Osteoblast (primary cell): ENCODE data around the gene MAPK8IP3. TPM values are rescaled to one million over a fixed set of nuclear protein-coding genes. Genes with fewer than 3 reads are reported as not detected.

Source experiments
- DNase-seq: peaks from one replicate; pipeline ENCODE4 v3.0.0; 2011; ENCODE audit warnings: low spot score, mixed read lengths; ENCODE audit not compliant: insufficient read length; ENCODE audit errors: missing footprints
- H2AFZ ChIP-seq: 2 replicates; pipeline ENCODE4 v1.6.0; 2011; ENCODE audit warnings: mild to moderate bottlenecking, low read length
- H3K27ac ChIP-seq: 2 replicates; pipeline ENCODE4 v1.5.1; 2011; ENCODE audit warnings: mild to moderate bottlenecking, low read depth, low read length, moderate library complexity
- H3K27me3 ChIP-seq: 2 replicates; pipeline ENCODE4 v1.6.0; 2012; ENCODE audit warnings: mild to moderate bottlenecking, control low read depth, inconsistent platforms, low read length, moderate library complexity; ENCODE audit not compliant: insufficient read depth
- H3K36me3 ChIP-seq: 2 replicates; pipeline ENCODE4 v1.5.1; 2011; ENCODE audit warnings: mild to moderate bottlenecking, low read length, control low read depth, moderate library complexity; ENCODE audit not compliant: insufficient read depth
- H3K4me1 ChIP-seq: 2 replicates; pipeline ENCODE4 v1.5.1; 2011; ENCODE audit warnings: mild to moderate bottlenecking, low read length, control low read depth, moderate library complexity; ENCODE audit not compliant: insufficient read depth
- H3K4me2 ChIP-seq: 2 replicates; pipeline ENCODE4 v1.6.0; 2011; ENCODE audit warnings: mild to moderate bottlenecking, low read length; ENCODE audit not compliant: insufficient read depth
- H3K4me3 ChIP-seq: fragments of 200-600 bp; sonication (generic); 3 replicates; pipeline ENCODE4 v1.5.1; 2012; ENCODE audit warnings: mild to moderate bottlenecking, low read length, inconsistent platforms; ENCODE audit not compliant: insufficient read depth
- H3K79me2 ChIP-seq: 2 replicates; pipeline ENCODE4 v1.6.0; 2012; ENCODE audit warnings: mild to moderate bottlenecking, low read length, control low read depth, inconsistent platforms; ENCODE audit not compliant: insufficient read depth
- H3K9me3 ChIP-seq: 2 replicates; pipeline ENCODE4 v1.5.1; 2011; ENCODE audit warnings: low read depth, low read length, control low read depth
- H4K20me1 ChIP-seq: 2 replicates; pipeline ENCODE4 v1.6.0; 2012; ENCODE audit warnings: mild to moderate bottlenecking, low read length, control low read depth; ENCODE audit not compliant: insufficient read depth
- total RNA-seq: library from RNA; depleted of rRNA; stranded (reverse); fragments of >200 nt; gene quantifications from 2 replicates; pipeline ENCODE4 v1.2.3, GENCODE V29; 2012
- TF ChIP-seq, protein P1 (sequence below): IDR thresholded peaks from 2 replicates; pipeline ENCODE4 v1.5.1; 2011; ENCODE audit warnings: mild to moderate bottlenecking, low read depth, low read length, moderate library complexity; ENCODE audit errors: extremely low read depth

Gene MAPK8IP3
- total RNA-seq, 1 donor = 64.1 TPM

DNA sequence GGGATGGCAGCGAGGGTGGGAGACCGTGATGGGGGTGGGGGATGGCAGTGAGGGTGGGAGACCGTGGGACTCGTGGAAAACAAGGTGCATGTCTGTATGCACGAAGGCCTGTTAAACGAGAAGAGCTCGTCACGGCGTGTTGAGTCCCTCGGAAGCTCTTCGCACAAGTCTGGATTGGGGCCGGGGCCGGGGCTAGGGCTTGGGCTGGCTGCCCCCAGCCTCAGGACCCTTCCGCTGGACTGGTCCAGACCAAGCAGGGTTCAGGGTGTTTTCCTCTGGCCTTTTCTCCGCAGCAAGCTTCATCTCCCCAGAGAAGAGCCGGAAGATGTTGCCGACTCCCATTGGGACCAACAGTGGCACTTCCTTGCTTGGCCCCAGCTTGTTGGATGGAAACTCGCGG is 35.6 kb upstream of the MAPK8IP3 start:
- peaks cover 7% of the 10 kb centered on the region for H3K4me1 ChIP-seq
- H2AFZ ChIP-seq = no peak overlapping the region
- no peak overlapping the region for H3K27ac ChIP-seq
- H3K27me3 ChIP-seq = no peaks in the 10 kb centered on the region
- no peak overlapping the region for H3K4me3 ChIP-seq
- no peaks in the 10 kb centered on the region for H3K9me3 ChIP-seq
- DNase-seq = peak; percentile 42
- TF ChIP-seq, protein P1, sequence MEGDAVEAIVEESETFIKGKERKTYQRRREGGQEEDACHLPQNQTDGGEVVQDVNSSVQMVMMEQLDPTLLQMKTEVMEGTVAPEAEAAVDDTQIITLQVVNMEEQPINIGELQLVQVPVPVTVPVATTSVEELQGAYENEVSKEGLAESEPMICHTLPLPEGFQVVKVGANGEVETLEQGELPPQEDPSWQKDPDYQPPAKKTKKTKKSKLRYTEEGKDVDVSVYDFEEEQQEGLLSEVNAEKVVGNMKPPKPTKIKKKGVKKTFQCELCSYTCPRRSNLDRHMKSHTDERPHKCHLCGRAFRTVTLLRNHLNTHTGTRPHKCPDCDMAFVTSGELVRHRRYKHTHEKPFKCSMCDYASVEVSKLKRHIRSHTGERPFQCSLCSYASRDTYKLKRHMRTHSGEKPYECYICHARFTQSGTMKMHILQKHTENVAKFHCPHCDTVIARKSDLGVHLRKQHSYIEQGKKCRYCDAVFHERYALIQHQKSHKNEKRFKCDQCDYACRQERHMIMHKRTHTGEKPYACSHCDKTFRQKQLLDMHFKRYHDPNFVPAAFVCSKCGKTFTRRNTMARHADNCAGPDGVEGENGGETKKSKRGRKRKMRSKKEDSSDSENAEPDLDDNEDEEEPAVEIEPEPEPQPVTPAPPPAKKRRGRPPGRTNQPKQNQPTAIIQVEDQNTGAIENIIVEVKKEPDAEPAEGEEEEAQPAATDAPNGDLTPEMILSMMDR = no peak
- H3K36me3 ChIP-seq = peaks cover 79% of the 10 kb centered on the region
- H4K20me1 ChIP-seq = peaks cover 12% of the 10 kb centered on the region
- H3K4me2 ChIP-seq = no peak overlapping the region
- H3K79me2 ChIP-seq = no peaks in the 10 kb centered on the region

DNA sequence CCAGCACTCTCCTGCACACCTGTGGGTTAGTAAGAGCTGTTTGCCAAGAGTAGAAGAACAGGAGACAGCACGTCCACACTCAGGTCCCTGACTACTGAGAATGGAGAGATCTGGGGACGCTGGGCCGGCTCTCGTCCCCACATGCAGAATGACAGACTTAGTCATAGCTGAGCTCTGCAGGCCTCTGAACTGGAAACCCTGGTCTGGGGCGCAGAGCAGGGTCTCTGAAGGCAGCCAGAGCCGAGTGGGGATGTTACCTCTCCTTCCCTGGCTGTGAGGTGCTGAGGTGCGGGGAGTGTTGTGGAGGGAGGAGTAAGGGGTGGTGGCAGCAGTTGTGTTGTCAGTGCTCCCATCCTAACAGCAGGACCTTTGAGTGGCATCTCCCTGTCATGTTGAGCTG is 35.1 kb upstream of the MAPK8IP3 start:
- Histone ChIP-seq H2AFZ (no peak overlapping the region), H3K27ac (no peak overlapping the region), H3K9me3 (no peaks in the 10 kb centered on the region), H3K79me2 (no peaks in the 10 kb centered on the region), H3K27me3 (no peaks in the 10 kb centered on the region), H3K4me1 (peaks cover 7% of the 10 kb centered on the region), H4K20me1 (peaks cover 12% of the 10 kb centered on the region), H3K36me3 (peaks cover 77% of the 10 kb centered on the region), H3K4me2 (no peak overlapping the region), H3K4me3 (no peak overlapping the region)
- TF ChIP-seq, protein P1 = no peak
- peak; percentile 66 for DNase-seq

- Histone ChIP-seq H3K4me2 (no peak overlapping the region), H3K27ac (no peak overlapping the region), H2AFZ (no peak overlapping the region), H3K79me2 (peaks cover 3% of the 10 kb centered on the region), H3K36me3 (peaks cover 52% of the 10 kb centered on the region), H4K20me1 (peaks cover 12% of the 10 kb centered on the region), H3K4me1 (peaks cover 7% of the 10 kb centered on the region), H3K27me3 (no peaks in the 10 kb centered on the region), H3K9me3 (no peaks in the 10 kb centered on the region), H3K4me3 (no peak overlapping the region)
- DNase-seq = peak; percentile 53
- TF ChIP-seq, protein P1 = no peak
Observed at GRCh38 chr16:1673424-1674151, 32.4 kb upstream of the MAPK8IP3 start.

- peaks cover 13% of the 10 kb centered on the region for H3K4me1 ChIP-seq
Observed at GRCh38 chr16:1674306-1674705, 31.7 kb upstream of the MAPK8IP3 start.

More at GRCh38 chr16:1674306-1674705, 31.7 kb upstream of the MAPK8IP3 start:
- Histone ChIP-seq H3K4me3 (no peak overlapping the region), H3K36me3 (peaks cover 45% of the 10 kb centered on the region), H3K79me2 (peaks cover 10% of the 10 kb centered on the region), H4K20me1 (peaks cover 12% of the 10 kb centered on the region), H2AFZ (no peak overlapping the region), H3K9me3 (no peaks in the 10 kb centered on the region), H3K27ac (no peak overlapping the region), H3K27me3 (no peaks in the 10 kb centered on the region), H3K4me2 (no peak overlapping the region)
- peak; percentile 69 for DNase-seq
- TF ChIP-seq, protein P1 = no peak
